Measurements from ENCODE around the gene NBDY.

NBDY gene

GRCh38 chrX:56797574-56798338, 68.7 kb downstream of the NBDY start:
- no peak overlapping the region for H3K4me3 ChIP-seq (ENCODE audit: low read depth, low read length)
- TF ChIP-seq, protein P1, sequence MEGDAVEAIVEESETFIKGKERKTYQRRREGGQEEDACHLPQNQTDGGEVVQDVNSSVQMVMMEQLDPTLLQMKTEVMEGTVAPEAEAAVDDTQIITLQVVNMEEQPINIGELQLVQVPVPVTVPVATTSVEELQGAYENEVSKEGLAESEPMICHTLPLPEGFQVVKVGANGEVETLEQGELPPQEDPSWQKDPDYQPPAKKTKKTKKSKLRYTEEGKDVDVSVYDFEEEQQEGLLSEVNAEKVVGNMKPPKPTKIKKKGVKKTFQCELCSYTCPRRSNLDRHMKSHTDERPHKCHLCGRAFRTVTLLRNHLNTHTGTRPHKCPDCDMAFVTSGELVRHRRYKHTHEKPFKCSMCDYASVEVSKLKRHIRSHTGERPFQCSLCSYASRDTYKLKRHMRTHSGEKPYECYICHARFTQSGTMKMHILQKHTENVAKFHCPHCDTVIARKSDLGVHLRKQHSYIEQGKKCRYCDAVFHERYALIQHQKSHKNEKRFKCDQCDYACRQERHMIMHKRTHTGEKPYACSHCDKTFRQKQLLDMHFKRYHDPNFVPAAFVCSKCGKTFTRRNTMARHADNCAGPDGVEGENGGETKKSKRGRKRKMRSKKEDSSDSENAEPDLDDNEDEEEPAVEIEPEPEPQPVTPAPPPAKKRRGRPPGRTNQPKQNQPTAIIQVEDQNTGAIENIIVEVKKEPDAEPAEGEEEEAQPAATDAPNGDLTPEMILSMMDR (IDR thresholded peaks at IDR 0.05; ENCODE audit: borderline replicate concordance, insufficient read depth, low read depth, low read length), result no peak

- H3K4me3 ChIP-seq (ENCODE audit: low read depth, low read length), result no peak overlapping the region
- TF ChIP-seq, protein P1 (IDR thresholded peaks at IDR 0.05; ENCODE audit: borderline replicate concordance, insufficient read depth, low read depth, low read length), result no peak
These were observed 69.3 kb downstream of the NBDY start for GRCh38 chrX:56798339-56798711.

DNA sequence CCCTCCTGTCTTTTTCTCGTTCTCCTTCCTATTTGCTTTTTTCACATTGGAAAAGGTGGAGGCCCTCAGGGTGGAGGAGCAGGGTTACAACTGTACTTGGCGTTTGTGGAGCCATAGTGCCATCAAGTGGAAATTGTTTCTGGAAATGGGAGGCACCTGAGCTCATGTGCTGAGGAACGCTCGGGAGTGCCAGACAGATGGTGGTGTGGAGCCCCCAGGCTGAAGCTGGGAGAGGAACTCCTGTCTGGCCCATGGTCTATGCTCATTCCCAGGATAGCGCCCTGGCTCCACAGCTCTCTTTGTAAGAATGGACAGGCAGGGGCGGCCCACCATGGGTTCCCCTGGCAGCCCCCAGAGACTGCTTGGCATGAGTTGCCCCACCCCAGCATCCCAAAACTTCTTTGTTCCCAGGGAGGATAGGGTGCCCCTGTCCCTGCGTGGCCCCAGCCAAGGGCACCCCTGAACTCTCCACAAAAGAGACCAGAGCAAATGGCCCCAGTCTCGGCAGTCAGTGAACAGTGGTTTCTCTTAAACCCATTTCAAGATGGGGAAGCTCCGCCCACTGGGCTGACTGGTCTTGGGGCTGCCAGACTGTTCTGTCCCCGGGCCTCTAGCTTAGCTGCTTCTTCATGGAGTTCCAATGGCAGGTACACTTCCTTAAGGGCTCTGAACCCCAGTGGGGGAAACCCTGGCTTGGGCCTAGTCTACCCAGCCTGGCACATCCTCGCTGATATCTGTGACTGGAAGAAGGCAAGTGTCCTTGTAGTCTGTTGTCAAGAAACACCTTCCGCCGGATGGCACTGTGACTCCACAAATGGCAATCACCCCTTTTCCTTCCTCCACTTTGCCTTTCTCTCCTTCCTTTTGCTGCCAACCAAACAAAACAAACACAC, 70.1 kb downstream of the NBDY start:
- TF ChIP-seq, protein P1 (IDR thresholded peaks at IDR 0.05; ENCODE audit: borderline replicate concordance, insufficient read depth, low read depth, low read length), result no peak
- H3K4me3 ChIP-seq (ENCODE audit: low read depth, low read length), result no peak overlapping the region

- H3K4me3 ChIP-seq (ENCODE audit: low read depth, low read length), result no peak overlapping the region
- TF ChIP-seq, protein P1 (IDR thresholded peaks at IDR 0.05; ENCODE audit: borderline replicate concordance, insufficient read depth, low read depth, low read length), result no peak
These were observed 71.3 kb downstream of the NBDY start for GRCh38 chrX:56800307-56800706.

GRCh38 chrX:56800801-56801200, 71.8 kb downstream of the NBDY start:
- no peak overlapping the region for H3K4me3 ChIP-seq (ENCODE audit: low read depth, low read length)
- TF ChIP-seq, protein P1 (IDR thresholded peaks at IDR 0.05; ENCODE audit: borderline replicate concordance, insufficient read depth, low read depth, low read length), result 0 out of 2 replicates have a peak, but pooled peaks have one; percentile 25

DNA sequence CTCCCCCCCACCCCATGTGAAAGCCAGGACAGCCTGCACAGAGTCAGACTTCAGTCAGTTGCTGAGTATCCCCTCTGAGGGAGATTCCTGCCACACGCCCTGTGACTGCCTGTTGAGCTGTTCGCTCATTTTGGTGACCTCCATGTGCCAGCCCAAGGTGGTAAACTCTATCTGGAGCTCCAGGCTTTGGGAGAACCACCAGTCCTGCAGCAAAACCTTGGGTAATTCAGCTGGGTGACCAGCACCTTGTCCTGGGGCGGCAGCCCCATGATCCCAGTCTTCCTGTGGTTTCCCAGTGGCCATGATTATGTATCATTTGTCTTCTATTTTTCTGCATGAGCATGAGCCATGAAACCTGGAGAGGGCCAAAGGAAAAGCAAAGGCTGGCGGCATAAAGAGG, 73.4 kb downstream of the NBDY start:
- TF ChIP-seq, protein P1 (IDR thresholded peaks at IDR 0.05; ENCODE audit: borderline replicate concordance, insufficient read depth, low read depth, low read length), result no peak
- no peak overlapping the region for H3K4me3 ChIP-seq (ENCODE audit: low read depth, low read length)
